KMS-11 (cell line): ENCODE data around the gene CALD1.

Experiments used
- H2AFZ ChIP-seq: fragments of 200-600 bp; sonication (generic); 2 replicates; pipeline ENCODE4 v1.6.1; 2016; ENCODE audit warnings: antibody characterized with exemption, mixed run types, low read depth
- H3K27ac ChIP-seq: fragments of 200-600 bp; sonication (generic); 2 replicates; pipeline ENCODE4 v1.6.1; 2016; ENCODE audit warnings: mild to moderate bottlenecking, mixed run types
- H3K27me3 ChIP-seq: fragments of 200-600 bp; sonication (generic); 2 replicates; pipeline ENCODE4 v1.6.1; 2017; ENCODE audit warnings: mild to moderate bottlenecking, low read depth, mixed run types, moderate library complexity; ENCODE audit not compliant: insufficient read depth
- H3K36me3 ChIP-seq: fragments of 200-600 bp; sonication (generic); 2 replicates; pipeline ENCODE4 v1.6.1; 2017; ENCODE audit warnings: mild to moderate bottlenecking, mixed run types; ENCODE audit not compliant: insufficient read depth
- H3K4me1 ChIP-seq: fragments of 200-600 bp; sonication (generic); 2 replicates; pipeline ENCODE4 v1.6.1; 2016; ENCODE audit warnings: mild to moderate bottlenecking, low read depth, mixed run types; ENCODE audit not compliant: poor library complexity, severe bottlenecking
- H3K4me2 ChIP-seq: fragments of 200-600 bp; sonication (generic); 2 replicates; pipeline ENCODE4 v1.7.0; 2016; ENCODE audit warnings: mild to moderate bottlenecking, mixed run types
- H3K4me3 ChIP-seq: fragments of 200-600 bp; sonication (generic); IDR thresholded peaks from 2 replicates; pipeline ENCODE4 v1.6.1; 2017; ENCODE audit warnings: low read depth, low read length, mixed read lengths; ENCODE audit not compliant: insufficient read depth
- H3K79me2 ChIP-seq: fragments of 200-600 bp; sonication (generic); 2 replicates; pipeline ENCODE4 v1.6.1; 2016; ENCODE audit warnings: low read depth, mixed run types; ENCODE audit not compliant: insufficient read depth
- H3K9ac ChIP-seq: fragments of 200-600 bp; sonication (generic); 2 replicates; pipeline ENCODE4 v1.6.1; 2016; ENCODE audit warnings: mild to moderate bottlenecking, mixed run types
- H4K20me1 ChIP-seq: fragments of 200-600 bp; sonication (generic); 2 replicates; pipeline ENCODE4 v1.6.1; 2016; ENCODE audit warnings: mild to moderate bottlenecking, mixed run types; ENCODE audit not compliant: insufficient read depth
- TF ChIP-seq, protein P1 (sequence below): fragments of 200-600 bp; sonication (generic); conservative IDR thresholded peaks from 2 replicates; pipeline ENCODE4 v1.6.1; 2017; ENCODE audit warnings: low read depth, mild to moderate bottlenecking, antibody characterized with exemption, low read length, moderate library complexity, mixed read lengths

CALD1 gene

DNA sequence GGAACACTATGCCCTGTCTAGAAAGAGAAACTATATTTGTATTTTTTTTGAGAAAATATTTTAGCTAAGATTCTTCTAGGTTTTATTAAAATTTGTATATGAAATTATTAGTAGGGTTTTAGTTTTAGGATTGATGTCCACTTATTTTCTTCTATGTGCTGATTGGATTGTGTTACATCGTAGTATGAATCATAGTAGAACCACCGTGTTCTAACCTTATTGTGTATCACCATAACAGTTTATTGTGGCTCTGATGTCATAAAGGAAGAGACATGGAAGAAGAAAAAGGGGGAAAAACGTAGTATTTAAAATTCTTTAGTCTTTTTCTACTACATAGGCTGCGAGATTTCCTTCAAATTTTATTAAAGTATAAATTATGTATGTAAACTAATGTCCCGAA, 208.7 kb downstream of the CALD1 start:
- H3K36me3 ChIP-seq: peaks cover 5% of the 10 kb centered on the region; the same call in 1 of the 2 replicates
- H3K9ac ChIP-seq: peak overlapping the region; percentile 91
- no peak overlapping the region for H3K4me3 ChIP-seq
- H3K4me1 ChIP-seq: peaks cover 59% of the 10 kb centered on the region
- peaks cover 51% of the 10 kb centered on the region for H3K79me2 ChIP-seq
- no peaks in the 10 kb centered on the region for H3K27me3 ChIP-seq
- no peaks in the 10 kb centered on the region for H4K20me1 ChIP-seq
- no peak overlapping the region for H2AFZ ChIP-seq
- H3K27ac ChIP-seq: peak overlapping the region; percentile 85; the same call in 1 of the 2 replicates
- TF ChIP-seq, protein P1, sequence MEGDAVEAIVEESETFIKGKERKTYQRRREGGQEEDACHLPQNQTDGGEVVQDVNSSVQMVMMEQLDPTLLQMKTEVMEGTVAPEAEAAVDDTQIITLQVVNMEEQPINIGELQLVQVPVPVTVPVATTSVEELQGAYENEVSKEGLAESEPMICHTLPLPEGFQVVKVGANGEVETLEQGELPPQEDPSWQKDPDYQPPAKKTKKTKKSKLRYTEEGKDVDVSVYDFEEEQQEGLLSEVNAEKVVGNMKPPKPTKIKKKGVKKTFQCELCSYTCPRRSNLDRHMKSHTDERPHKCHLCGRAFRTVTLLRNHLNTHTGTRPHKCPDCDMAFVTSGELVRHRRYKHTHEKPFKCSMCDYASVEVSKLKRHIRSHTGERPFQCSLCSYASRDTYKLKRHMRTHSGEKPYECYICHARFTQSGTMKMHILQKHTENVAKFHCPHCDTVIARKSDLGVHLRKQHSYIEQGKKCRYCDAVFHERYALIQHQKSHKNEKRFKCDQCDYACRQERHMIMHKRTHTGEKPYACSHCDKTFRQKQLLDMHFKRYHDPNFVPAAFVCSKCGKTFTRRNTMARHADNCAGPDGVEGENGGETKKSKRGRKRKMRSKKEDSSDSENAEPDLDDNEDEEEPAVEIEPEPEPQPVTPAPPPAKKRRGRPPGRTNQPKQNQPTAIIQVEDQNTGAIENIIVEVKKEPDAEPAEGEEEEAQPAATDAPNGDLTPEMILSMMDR: no peak
- H3K4me2 ChIP-seq: peak overlapping the region; percentile 74

DNA sequence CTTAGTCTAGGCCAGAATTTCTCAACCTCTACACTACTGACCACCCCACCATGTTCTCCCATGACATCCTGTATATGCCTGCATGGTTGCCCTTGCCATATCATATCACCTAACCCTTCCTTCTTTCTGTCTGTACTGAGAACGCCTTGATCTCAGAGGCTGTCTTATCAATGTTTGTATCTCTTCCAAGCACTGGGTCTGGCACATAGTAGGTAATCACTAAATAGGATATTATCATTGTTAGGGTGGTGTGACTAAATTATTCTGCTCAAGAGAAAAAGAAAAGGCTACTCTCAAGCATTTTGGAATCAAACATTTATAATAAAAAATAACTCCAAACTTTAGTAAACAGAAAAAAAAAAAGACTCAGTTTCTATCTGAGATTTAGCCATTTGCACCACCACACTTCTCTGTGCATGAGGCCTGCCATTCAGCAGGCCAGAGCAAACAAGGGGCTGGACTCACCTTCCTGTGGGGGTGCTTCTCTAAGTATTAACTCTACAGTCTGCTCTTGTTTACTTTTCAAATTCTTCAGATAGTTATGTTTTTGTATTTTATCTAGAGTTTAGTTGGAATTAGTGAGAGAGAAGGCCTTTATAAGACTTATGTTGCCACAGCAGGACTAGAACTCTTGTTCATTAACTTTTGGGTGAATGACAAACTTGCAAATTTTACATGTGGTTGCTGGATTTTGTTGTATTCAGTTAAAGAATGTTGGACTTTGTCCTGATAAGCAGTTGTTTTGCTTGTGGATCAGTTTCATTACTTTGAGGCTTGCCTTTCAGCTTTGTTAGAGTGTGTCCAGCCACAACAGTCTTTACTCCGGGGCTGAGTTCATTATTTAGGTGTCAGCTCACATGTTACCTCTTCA, 212.3 kb downstream of the CALD1 start:
- peak overlapping the region; percentile 28 for H3K9ac ChIP-seq
- peak overlapping the region; percentile 95 for H3K27ac ChIP-seq
- no peaks in the 10 kb centered on the region for H3K27me3 ChIP-seq
- TF ChIP-seq, protein P1: no peak
- peaks cover 55% of the 10 kb centered on the region for H3K79me2 ChIP-seq
- H3K4me2 ChIP-seq: peak overlapping the region; percentile 74
- peaks cover 92% of the 10 kb centered on the region for H3K4me1 ChIP-seq
- H3K36me3 ChIP-seq: peaks cover 5% of the 10 kb centered on the region; the same call in 1 of the 2 replicates
- no peaks in the 10 kb centered on the region for H4K20me1 ChIP-seq
- no peak overlapping the region for H3K4me3 ChIP-seq
- no peak overlapping the region for H2AFZ ChIP-seq

DNA sequence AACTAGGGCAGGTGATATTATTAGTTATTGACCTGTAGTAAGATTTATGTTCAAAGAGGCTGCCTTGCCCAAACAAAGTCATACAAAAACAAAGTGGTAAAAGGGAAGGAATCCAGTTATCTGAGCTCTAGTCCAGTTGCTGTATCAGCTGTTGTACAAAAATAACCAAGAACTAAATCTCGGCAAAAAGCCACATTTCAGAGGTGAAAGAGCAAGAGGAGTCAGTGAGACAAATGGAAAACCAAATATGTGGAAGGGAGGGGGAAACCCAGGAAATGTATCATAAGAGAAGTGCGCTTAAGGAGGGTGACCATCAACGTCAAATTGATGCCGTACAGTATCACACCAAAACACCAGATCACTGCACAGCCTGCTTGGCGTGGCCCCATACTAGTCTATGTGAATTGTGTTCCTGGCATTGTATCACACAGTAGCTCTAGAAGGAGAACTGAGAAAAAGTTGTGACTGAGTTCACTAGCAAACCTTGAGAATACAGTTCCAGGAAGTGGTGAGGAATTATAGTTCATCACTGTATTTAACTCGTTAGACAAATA, 213.3 kb downstream of the CALD1 start:
- Histone ChIP-seq H3K36me3 (peaks cover 5% of the 10 kb centered on the region; the same call in 1 of the 2 replicates), H3K27me3 (no peaks in the 10 kb centered on the region), H3K79me2 (peaks cover 45% of the 10 kb centered on the region), H2AFZ (no peak overlapping the region), H3K4me1 (peaks cover 98% of the 10 kb centered on the region), H3K27ac (peak overlapping the region; percentile 95), H3K9ac (peak overlapping the region; percentile 28), H4K20me1 (no peaks in the 10 kb centered on the region), H3K4me2 (peak overlapping the region; percentile 74), H3K4me3 (no peak overlapping the region)
- TF ChIP-seq, protein P1: no peak

DNA sequence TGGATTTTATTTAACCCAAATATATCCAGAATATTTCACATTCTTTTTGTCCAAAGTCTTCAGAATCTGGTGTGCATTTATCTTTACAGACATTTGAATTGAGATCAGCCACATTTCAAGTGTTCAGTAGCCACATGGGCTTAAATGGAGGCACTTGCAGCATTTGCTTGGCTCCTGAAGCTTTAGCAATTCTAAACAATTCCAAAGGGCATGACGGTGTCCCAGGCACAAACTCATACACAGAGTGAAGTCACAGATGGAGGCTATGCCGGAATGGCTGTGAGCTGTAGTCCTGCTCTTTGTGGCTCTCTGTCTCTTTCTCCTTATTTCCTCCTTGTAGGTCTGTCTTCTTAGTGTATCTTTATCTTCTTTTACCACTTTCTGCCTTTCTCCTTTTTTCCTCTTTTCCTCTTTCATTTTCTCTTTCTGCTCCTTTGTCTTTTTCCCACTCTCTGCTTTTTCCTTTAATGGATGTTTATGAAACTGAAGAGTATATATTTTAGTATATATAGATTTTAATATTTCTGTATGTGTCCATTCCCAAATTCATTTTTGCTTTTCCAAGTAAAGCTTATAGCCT, 214.5 kb downstream of the CALD1 start:
- Histone ChIP-seq H3K4me2 (peak overlapping the region; percentile 74), H4K20me1 (no peaks in the 10 kb centered on the region), H3K4me3 (no peak overlapping the region), H3K9ac (peak overlapping the region; percentile 79; the same call in 1 of the 2 replicates), H3K4me1 (peaks cover 98% of the 10 kb centered on the region), H3K27me3 (no peaks in the 10 kb centered on the region), H2AFZ (no peak overlapping the region), H3K36me3 (0 out of 2 replicates have a peak, but pooled peaks cover 5% of the 10 kb centered on the region), H3K79me2 (peaks cover 32% of the 10 kb centered on the region), H3K27ac (peak overlapping the region; percentile 95)
- TF ChIP-seq, protein P1: no peak
